ENCODE data around the gene PHF8.
A peak's percentile ranks its signal among the peaks of the same experiment; 100 is the strongest.

The PHF8 gene

GRCh38 chrX:54063361-54063760, 19.1 kb upstream of the PHF8 start:
- TF ChIP-seq POLR2A (IDR thresholded peaks at IDR 0.05; ENCODE audit: low read depth, low read length), result no peak
- no peak for TF ChIP-seq POLR2AphosphoS5 (IDR thresholded peaks at IDR 0.05; ENCODE audit: low read depth, low read length)
- TF ChIP-seq TAF1 (IDR thresholded peaks at IDR 0.05; ENCODE audit: borderline replicate concordance, low read depth, low read length), result no peak
- DNase-seq (ENCODE audit: insufficient read length) (no peak), FAIRE-seq (no peak)

DNA sequence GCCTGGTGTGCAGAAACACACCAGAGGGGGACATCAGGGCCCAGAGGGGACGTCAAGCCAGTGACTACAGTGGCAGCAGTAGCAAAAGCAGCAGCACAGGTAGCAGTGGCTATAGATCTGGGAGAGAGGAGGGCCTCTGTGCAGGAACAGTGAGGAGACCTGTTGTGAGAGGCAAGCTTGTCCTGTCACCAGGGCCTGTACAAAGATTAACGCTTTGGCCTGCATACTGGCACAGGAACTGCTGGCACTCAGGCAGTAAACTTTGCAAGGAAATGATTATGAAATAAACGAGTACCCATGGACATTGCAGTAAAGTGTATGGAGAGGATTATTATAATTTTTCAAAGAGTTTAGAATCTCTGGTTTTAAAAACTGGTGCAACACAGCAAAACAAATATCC, 5.5 kb upstream of the PHF8 start:
- DNase-seq (ENCODE audit: insufficient read length) (no peak), FAIRE-seq (no peak)
- TF ChIP-seq POLR2A (IDR thresholded peaks at IDR 0.05; ENCODE audit: low read depth, low read length) (no peak), POLR2AphosphoS5 (IDR thresholded peaks at IDR 0.05; ENCODE audit: low read depth, low read length) (no peak), TAF1 (IDR thresholded peaks at IDR 0.05; ENCODE audit: borderline replicate concordance, low read depth, low read length) (no peak)

DNA sequence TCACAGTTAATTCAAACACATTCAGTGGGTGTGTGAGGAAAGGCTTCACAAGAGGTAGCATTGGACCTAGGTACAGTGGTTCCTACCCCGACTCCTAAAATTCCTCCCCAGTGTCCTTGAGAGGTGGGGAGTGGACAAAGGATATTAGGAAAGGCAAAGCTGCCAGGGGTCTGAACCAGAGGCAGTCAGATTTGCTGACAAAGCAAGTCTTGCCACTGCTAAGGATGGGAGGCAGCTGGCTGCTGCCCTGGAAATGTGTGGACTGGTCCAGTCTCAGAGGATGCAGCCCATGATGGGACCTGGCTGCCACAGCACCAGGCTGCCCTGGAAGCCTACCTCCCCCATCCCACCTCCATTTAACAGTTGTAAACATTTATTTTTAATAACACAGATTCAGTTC, 4.1 kb upstream of the PHF8 start:
- DNase-seq (ENCODE audit: insufficient read length) (no peak), FAIRE-seq (no peak)
- no peak for TF ChIP-seq TAF1 (IDR thresholded peaks at IDR 0.05; ENCODE audit: borderline replicate concordance, low read depth, low read length)
- TF ChIP-seq POLR2AphosphoS5 (IDR thresholded peaks at IDR 0.05; ENCODE audit: low read depth, low read length), result no peak
- TF ChIP-seq POLR2A (IDR thresholded peaks at IDR 0.05; ENCODE audit: low read depth, low read length), result no peak

- TF ChIP-seq POLR2AphosphoS5 (IDR thresholded peaks at IDR 0.05; ENCODE audit: low read depth, low read length) (no peak), TAF1 (IDR thresholded peaks at IDR 0.05; ENCODE audit: borderline replicate concordance, low read depth, low read length) (no peak), POLR2A (IDR thresholded peaks at IDR 0.05; ENCODE audit: low read depth, low read length) (no peak)
These were observed 1.4 kb upstream of the PHF8 start for GRCh38 chrX:54045563-54046228.

GRCh38 chrX:54044877-54045338, 635 bp upstream of the PHF8 start:
- TF ChIP-seq TAF1 (IDR thresholded peaks at IDR 0.05; ENCODE audit: borderline replicate concordance, low read depth, low read length) (no peak), POLR2AphosphoS5 (IDR thresholded peaks at IDR 0.05; ENCODE audit: low read depth, low read length) (no peak), POLR2A (IDR thresholded peaks at IDR 0.05; ENCODE audit: low read depth, low read length) (no peak; the same call in 1 of the 2 replicates)
- no peak for DNase-seq (ENCODE audit: insufficient read length)
- FAIRE-seq, result no peak

More at GRCh38 chrX:54045563-54046228, 1.4 kb upstream of the PHF8 start:
- no peak for FAIRE-seq
- DNase-seq (ENCODE audit: insufficient read length), result no peak

DNA sequence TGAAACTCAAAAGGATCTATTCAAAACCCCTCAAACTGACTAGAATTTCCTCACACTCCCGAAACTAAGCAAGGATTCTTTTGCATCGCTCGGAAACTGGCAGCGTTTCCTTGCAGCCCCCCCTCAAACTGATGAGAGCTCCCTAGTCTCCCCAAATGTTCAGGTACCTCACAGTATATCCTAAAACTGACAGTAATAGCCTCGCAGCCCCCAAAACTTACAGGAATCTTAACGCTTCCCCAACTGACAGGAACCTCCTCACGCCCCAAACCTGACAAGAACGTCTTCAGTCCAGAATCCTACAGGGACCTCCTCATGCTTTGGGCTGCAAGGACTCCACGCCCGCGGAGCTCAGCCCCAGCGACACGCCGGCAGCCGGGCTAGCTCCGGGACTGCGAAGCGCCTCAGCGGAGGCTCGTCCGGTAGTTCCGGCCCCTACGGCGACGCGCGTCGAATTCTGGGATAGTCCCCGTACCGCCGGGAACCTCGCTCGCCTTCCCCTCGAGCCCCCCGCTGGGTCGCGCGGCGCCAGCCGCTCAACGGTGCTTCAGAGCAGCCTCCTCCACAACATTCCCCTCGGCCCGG, 640 bp downstream of the PHF8 start:
- no peak for FAIRE-seq
- TF ChIP-seq POLR2A (IDR thresholded peaks at IDR 0.05; ENCODE audit: low read depth, low read length), result peak; percentile 46; the same call in 1 of the 2 replicates
- no peak; the same call in 1 of the 2 replicates for TF ChIP-seq POLR2AphosphoS5 (IDR thresholded peaks at IDR 0.05; ENCODE audit: low read depth, low read length)

DNA sequence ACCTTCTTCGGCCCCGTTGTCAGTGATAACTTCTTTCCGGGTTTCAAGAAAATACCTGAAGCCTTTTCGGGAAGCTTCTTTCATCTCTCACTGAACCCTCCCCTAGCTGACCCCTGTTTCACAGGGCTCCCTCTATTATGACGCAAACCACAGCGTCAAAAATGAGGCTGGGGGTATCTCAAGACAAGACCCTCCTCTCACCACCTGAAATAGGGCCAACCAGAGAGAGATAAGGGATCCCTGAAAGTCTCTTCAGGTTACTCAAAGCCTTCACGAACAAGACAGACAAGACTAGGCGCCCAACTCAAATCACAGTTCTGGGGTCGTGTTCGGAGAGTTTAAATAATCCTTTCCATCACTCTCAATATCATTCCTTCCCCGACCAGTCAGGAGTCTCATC, 1.2 kb downstream of the PHF8 start:
- TF ChIP-seq POLR2AphosphoS5 (IDR thresholded peaks at IDR 0.05; ENCODE audit: low read depth, low read length) (no peak), TAF1 (IDR thresholded peaks at IDR 0.05; ENCODE audit: borderline replicate concordance, low read depth, low read length) (no peak), POLR2A (IDR thresholded peaks at IDR 0.05; ENCODE audit: low read depth, low read length) (no peak)
- FAIRE-seq (no peak), DNase-seq (ENCODE audit: insufficient read length) (no peak)

More for the DNA sequence above, 640 bp downstream of the PHF8 start:
- peak; percentile 19 for DNase-seq (ENCODE audit: insufficient read length)

GRCh38 chrX:54042609-54043021, 1.7 kb downstream of the PHF8 start:
- TF ChIP-seq POLR2A (IDR thresholded peaks at IDR 0.05; ENCODE audit: low read depth, low read length), result no peak
- no peak for TF ChIP-seq POLR2AphosphoS5 (IDR thresholded peaks at IDR 0.05; ENCODE audit: low read depth, low read length)
- TF ChIP-seq TAF1 (IDR thresholded peaks at IDR 0.05; ENCODE audit: borderline replicate concordance, low read depth, low read length), result no peak
- DNase-seq (ENCODE audit: insufficient read length) (peak; percentile 30), FAIRE-seq (no peak)

DNA sequence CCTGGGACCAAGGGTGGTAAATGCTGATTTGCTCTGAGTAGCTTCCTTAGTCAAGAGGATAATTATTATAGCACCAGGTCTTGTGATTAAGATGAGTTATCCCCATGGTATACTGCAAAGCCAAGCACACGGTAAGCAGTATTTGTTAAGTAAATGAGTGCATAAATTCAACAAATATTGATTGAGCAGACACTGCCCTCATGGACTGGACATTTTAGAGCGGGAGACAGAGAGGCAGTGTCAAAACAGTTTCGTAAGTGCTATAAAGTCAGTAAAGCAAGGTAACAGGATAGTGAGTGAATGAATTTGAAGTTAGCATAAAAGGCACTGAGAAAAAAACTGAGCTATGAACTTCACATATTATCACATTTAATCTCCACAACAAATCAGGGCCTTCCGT, 13.9 kb downstream of the PHF8 start:
- DNase-seq (ENCODE audit: insufficient read length), result no peak
- no peak for TF ChIP-seq POLR2AphosphoS5 (IDR thresholded peaks at IDR 0.05; ENCODE audit: low read depth, low read length)
- no peak for TF ChIP-seq POLR2A (IDR thresholded peaks at IDR 0.05; ENCODE audit: low read depth, low read length)
- TF ChIP-seq TAF1 (IDR thresholded peaks at IDR 0.05; ENCODE audit: borderline replicate concordance, low read depth, low read length), result no peak
- FAIRE-seq, result no peak

- DNase-seq (ENCODE audit: insufficient read length) (no peak), FAIRE-seq (no peak)
- TF ChIP-seq TAF1 (IDR thresholded peaks at IDR 0.05; ENCODE audit: borderline replicate concordance, low read depth, low read length) (no peak), POLR2A (IDR thresholded peaks at IDR 0.05; ENCODE audit: low read depth, low read length) (no peak), POLR2AphosphoS5 (IDR thresholded peaks at IDR 0.05; ENCODE audit: low read depth, low read length) (no peak)
These were observed 14.6 kb downstream of the PHF8 start for GRCh38 chrX:54029529-54030143.

DNA sequence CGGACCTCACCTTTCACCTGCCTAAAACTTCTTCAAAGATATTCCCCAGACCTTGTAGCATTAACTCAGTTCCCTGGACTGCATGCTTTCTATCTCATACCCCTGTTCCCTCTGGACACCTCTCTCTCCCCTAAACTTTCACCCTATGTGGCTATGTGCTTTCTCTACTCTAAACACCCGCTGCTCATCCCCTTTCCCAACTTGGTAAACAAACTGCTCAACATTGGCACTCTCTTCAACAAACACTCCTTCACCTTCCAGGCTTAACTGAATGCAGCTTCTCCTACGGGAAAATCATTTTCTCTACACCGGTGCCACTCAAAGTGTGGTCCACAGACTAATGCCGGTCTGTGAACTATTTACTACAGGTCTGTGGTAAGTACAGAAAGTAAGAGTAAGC, 19.9 kb downstream of the PHF8 start:
- TF ChIP-seq POLR2AphosphoS5 (IDR thresholded peaks at IDR 0.05; ENCODE audit: low read depth, low read length) (no peak), TAF1 (IDR thresholded peaks at IDR 0.05; ENCODE audit: borderline replicate concordance, low read depth, low read length) (no peak), POLR2A (IDR thresholded peaks at IDR 0.05; ENCODE audit: low read depth, low read length) (no peak)
- DNase-seq (ENCODE audit: insufficient read length) (no peak), FAIRE-seq (no peak)

All from GM12892 (cell line).